Measurements from ENCODE around the gene CYB5R3.

- no peak for TF ChIP-seq EZH2 (IDR thresholded peaks at IDR 0.05; ENCODE audit: borderline replicate concordance, low read depth, low read length, severe bottlenecking)
- TF ChIP-seq, protein P1, sequence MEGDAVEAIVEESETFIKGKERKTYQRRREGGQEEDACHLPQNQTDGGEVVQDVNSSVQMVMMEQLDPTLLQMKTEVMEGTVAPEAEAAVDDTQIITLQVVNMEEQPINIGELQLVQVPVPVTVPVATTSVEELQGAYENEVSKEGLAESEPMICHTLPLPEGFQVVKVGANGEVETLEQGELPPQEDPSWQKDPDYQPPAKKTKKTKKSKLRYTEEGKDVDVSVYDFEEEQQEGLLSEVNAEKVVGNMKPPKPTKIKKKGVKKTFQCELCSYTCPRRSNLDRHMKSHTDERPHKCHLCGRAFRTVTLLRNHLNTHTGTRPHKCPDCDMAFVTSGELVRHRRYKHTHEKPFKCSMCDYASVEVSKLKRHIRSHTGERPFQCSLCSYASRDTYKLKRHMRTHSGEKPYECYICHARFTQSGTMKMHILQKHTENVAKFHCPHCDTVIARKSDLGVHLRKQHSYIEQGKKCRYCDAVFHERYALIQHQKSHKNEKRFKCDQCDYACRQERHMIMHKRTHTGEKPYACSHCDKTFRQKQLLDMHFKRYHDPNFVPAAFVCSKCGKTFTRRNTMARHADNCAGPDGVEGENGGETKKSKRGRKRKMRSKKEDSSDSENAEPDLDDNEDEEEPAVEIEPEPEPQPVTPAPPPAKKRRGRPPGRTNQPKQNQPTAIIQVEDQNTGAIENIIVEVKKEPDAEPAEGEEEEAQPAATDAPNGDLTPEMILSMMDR (IDR thresholded peaks at IDR 0.05; ENCODE audit: extremely low read depth in 1 of 2, insufficient read depth in 1 of 2, low read depth in 1 of 2, low read length in 2 of 2): no peak
- no peak for TF ChIP-seq POLR2A (IDR thresholded peaks at IDR 0.05; ENCODE audit: low read depth, low read length)
- TF ChIP-seq POLR2AphosphoS5 (IDR thresholded peaks at IDR 0.05; ENCODE audit: insufficient read depth, low read depth, low read length): no peak
- no peak for TF ChIP-seq GATA2 (IDR thresholded peaks at IDR 0.05; ENCODE audit: insufficient read depth, insufficient read length, low read depth, low read length)
- no peak for TF ChIP-seq FOS (IDR thresholded peaks at IDR 0.05; ENCODE audit: borderline replicate concordance, insufficient read depth, low read length)
- TF ChIP-seq MAX (IDR thresholded peaks at IDR 0.05; ENCODE audit: insufficient read depth, insufficient read length): no peak
These were observed 6.5 kb upstream of the CYB5R3 start for GRCh38 chr22:42655693-42656092.

All from endothelial cell of umbilical vein (primary cell).